HepG2 (cell line): ENCODE data around the gene FGD4. TPM values are rescaled to one million over a fixed set of nuclear protein-coding genes. Genes with fewer than 3 reads are reported as not detected.

Source experiments
- ATAC-seq: fragments of 200-7000 bp; cut with Tn5 transposase; 3 replicates; pipeline ENCODE4 v1.9.1; 2020; ENCODE audit warnings: mild to moderate bottlenecking, moderate library complexity
- BruUV-seq: library from RNA; stranded (reverse); fragments of 400-500 nt; replicated peaks from 2 replicates; lab custom pipeline; 2021; lab: Mats Ljungman, UMichigan
- CTCF ChIA-PET: fragments of 300-600 bp; formaldehyde crosslinking; extraction: SDS; loops from one replicate; lab custom pipeline; 2021; ENCODE audit warnings: low total read pairs, inconsistent platforms, low intra/inter-chr PET ratio; lab: Yijun Ruan, JAX
- POLR2A ChIA-PET: fragments of 350-600 bp; sonication (Branson Sonifier 250); formaldehyde crosslinking; loops from one replicate; lab custom pipeline; 2020; ENCODE audit warnings: antibody characterized with exemption, inconsistent platforms; lab: Yijun Ruan, JAX
- DNase-seq: peaks from one replicate; pipeline ENCODE4 v3.0.0-alpha.2; 2015; ENCODE audit warnings: low spot score
- FAIRE-seq: peaks from 3 replicates; lab custom pipeline; 2011; peaks lifted over from hg19 to GRCh38; lab: Jason Lieb, UNC
- H2AFZ ChIP-seq: one replicate; pipeline ENCODE4 v1.6.1; 2011; ENCODE audit warnings: low read length, inconsistent platforms
- H3K27ac ChIP-seq: fragments of 300-600 bp; 3 replicates; pipeline ENCODE4 v1.8.0; 2011; ENCODE audit warnings: mixed run types, mild to moderate bottlenecking, mixed read lengths, low read length, inconsistent platforms; ENCODE audit not compliant: insufficient read depth; ENCODE audit errors: extremely low read length
- H3K27me3 ChIP-seq, 2 experiments: fragments of 200-600 bp in 1 of 2; 2 replicates in 1 of 2; 3 replicates in 1 of 2; pipeline versions ENCODE4 v1.6.0 to v1.8.0; 2011; ENCODE audit warnings: low read length in 2 of 2, mild to moderate bottlenecking in 2 of 2, moderate library complexity in 2 of 2, inconsistent platforms in 1 of 2; ENCODE audit not compliant: insufficient read depth in 2 of 2, control insufficient read depth in 1 of 2
- H3K36me3 ChIP-seq, 2 experiments: fragments of 200-600 bp in 1 of 2; replicated peaks in 1 of 2; 2 replicates in 1 of 2; 3 replicates in 1 of 2; pipeline versions ENCODE4 v1.5.1 to v1.8.0; 2011; ENCODE audit warnings: low read length in 2 of 2, inconsistent platforms in 1 of 2; ENCODE audit not compliant: insufficient read depth in 2 of 2, control insufficient read depth in 1 of 2
- H3K4me1 ChIP-seq: 2 replicates; pipeline ENCODE4 v1.5.1; 2012; ENCODE audit warnings: low read length, inconsistent platforms; ENCODE audit not compliant: insufficient read depth
- H3K4me2 ChIP-seq: 2 replicates; pipeline ENCODE4 v1.6.0; 2011; ENCODE audit warnings: low read depth, low read length, inconsistent platforms
- H3K4me3 ChIP-seq, 3 experiments: fragments of 200-600 bp in 1 of 3; sonication (generic), shearing (Covaris generic) in 1 of 3; replicated peaks in 1 of 3; 2 replicates each; pipeline ENCODE4 v1.5.1; 2011 to 2016; ENCODE audit warnings: low read length in 3 of 3, inconsistent platforms in 2 of 3, low read depth in 2 of 3, mild to moderate bottlenecking in 2 of 3, control low read depth in 1 of 3, mixed read lengths in 1 of 3; ENCODE audit not compliant: insufficient read depth in 1 of 3
- H3K79me2 ChIP-seq: one replicate; pipeline ENCODE4 v1.6.1; 2011; ENCODE audit warnings: low read length, inconsistent platforms; ENCODE audit not compliant: insufficient read depth
- H3K9ac ChIP-seq: 2 replicates; pipeline ENCODE4 v1.6.0; 2011; ENCODE audit warnings: mild to moderate bottlenecking, low read depth, low read length, inconsistent platforms; ENCODE audit not compliant: insufficient read depth
- H3K9me3 ChIP-seq: 2 replicates; pipeline ENCODE4 v1.5.1; 2012; ENCODE audit warnings: mild to moderate bottlenecking, low read length
- H4K20me1 ChIP-seq: 2 replicates; pipeline ENCODE4 v1.6.0; 2011; ENCODE audit warnings: inconsistent platforms, mild to moderate bottlenecking, low read length, moderate library complexity; ENCODE audit not compliant: insufficient read depth
- ATF4 ChIP-seq, 2 experiments: fragments of 450-650 bp in 1 of 2; sonication (generic) in 1 of 2; formaldehyde crosslinking; IDR thresholded peaks; 2 replicates each; pipeline versions ENCODE4 v1.5.0 to v1.8.0; 2020 to 2022; ENCODE audit warnings: mild to moderate bottlenecking in 1 of 2, missing genetic modification reagents in 1 of 2
- CEBPB ChIP-seq: IDR thresholded peaks from 2 replicates; pipeline ENCODE4 v1.6.1; 2011; ENCODE audit warnings: low read depth, low read length, improper control_type of control experiment, borderline replicate concordance
- CTCF ChIP-seq: sonication (generic); formaldehyde crosslinking; IDR thresholded peaks from 2 replicates; pipeline ENCODE4 v1.5.0; 2020; ENCODE audit warnings: mild to moderate bottlenecking, missing genetic modification reagents, moderate library complexity
- ETV6 ChIP-seq: sonication (generic); formaldehyde crosslinking; conservative IDR thresholded peaks from 2 replicates; pipeline ENCODE4 v1.4.0; 2020; ENCODE audit warnings: missing genetic modification reagents
- MAZ ChIP-seq, 2 experiments: sonication (generic) in 1 of 2; formaldehyde crosslinking in 1 of 2; IDR thresholded peaks; 2 replicates each; pipeline versions ENCODE4 v1.5.0 to v1.6.1; 2012 to 2020; ENCODE audit warnings: low read depth in 2 of 2, mild to moderate bottlenecking in 2 of 2, borderline replicate concordance in 1 of 2, improper control_type of control experiment in 1 of 2, low read length in 1 of 2, missing genetic modification reagents in 1 of 2, moderate library complexity in 1 of 2
- PTBP1 ChIP-seq: fragments of 200-400 bp; formaldehyde crosslinking; IDR thresholded peaks from 2 replicates; pipeline ENCODE4 v1.6.1; 2018; ENCODE audit warnings: low read length, low read depth; ENCODE audit not compliant: poor library complexity, severe bottlenecking
- RBM39 ChIP-seq: fragments of 200-400 bp; formaldehyde crosslinking; IDR thresholded peaks from one replicate; pipeline ENCODE4 v1.6.1; 2018; ENCODE audit warnings: antibody characterized with exemption, mild to moderate bottlenecking, low read depth, low read length; ENCODE audit not compliant: poor library complexity, severe bottlenecking
- ZC3H13 ChIP-seq: sonication (generic); formaldehyde crosslinking; IDR thresholded peaks from 2 replicates; pipeline ENCODE4 v1.8.1; 2023; ENCODE audit warnings: mild to moderate bottlenecking, missing genetic modification reagents, moderate library complexity
- ZMYM4 ChIP-seq: sonication (generic); formaldehyde crosslinking; IDR thresholded peaks from 2 replicates; pipeline ENCODE4 v1.8.1; 2023; ENCODE audit warnings: mild to moderate bottlenecking, missing genetic modification reagents
- ZNF317 ChIP-seq: sonication (generic); formaldehyde crosslinking; IDR thresholded peaks from 2 replicates; pipeline ENCODE4 v1.5.0; 2020; ENCODE audit warnings: mild to moderate bottlenecking, missing genetic modification reagents
- ZNF333 ChIP-seq: sonication (generic); formaldehyde crosslinking; IDR thresholded peaks from 2 replicates; pipeline ENCODE4 v1.4.0; 2020; ENCODE audit warnings: mild to moderate bottlenecking, missing genetic modification reagents, borderline replicate concordance
- ZNF354B ChIP-seq: sonication (generic); formaldehyde crosslinking; IDR thresholded peaks from 2 replicates; pipeline ENCODE4 v1.8.0; 2022; ENCODE audit warnings: mild to moderate bottlenecking, missing genetic modification reagents
- WGBS: methylation state at CpG from one replicate; pipeline ENCODE4 v1.1.6; 2017; ENCODE audit warnings: low lambda C conversion rate; 5-methylcytosine and 5-hydroxymethylcytosine counted together
- in situ Hi-C: cut with HindIII; loops from 2 replicates; pipeline ENCODE4 v1.10.0; 2017; ENCODE audit warnings: low pct_unique_long_range_greater_than_20kb; ENCODE audit not compliant: extremely low pct_ligation_motif_present
- intact Hi-C: fragments of 100-400 bp; cut with micrococcal nuclease; formaldehyde crosslinking; loops from one replicate; pipeline ENCODE4 v1.10.0; 2022; ENCODE audit not compliant: unreplicated experiment
- polyA plus RNA-seq, 8 experiments: library from polyadenylated mRNA; depleted of rRNA in 3 of 8; stranded (reverse) in 7 of 8; unstranded in 1 of 8; fragments of >200 nt; fragmentation: Illumina TruSeq in 4 of 8; extraction: Trizol in 4 of 8; gene quantifications; 2 replicates each; pipeline versions ENCODE4 v1.2.1 to v1.2.3, GENCODE V29; 2011 to 2016; ENCODE audit warnings: low read depth in 4 of 8, missing spikeins in 1 of 8, mixed read lengths in 1 of 8; ENCODE audit not compliant: insufficient read depth in 1 of 8
- total RNA-seq, 5 experiments: library from RNA; depleted of rRNA; stranded (reverse); fragments of >200 nt; fragmentation: Illumina TruSeq; extraction: Trizol; gene quantifications; 2 replicates each; pipeline ENCODE4 v1.2.3, GENCODE V29; 2016; ENCODE audit warnings: low read depth in 1 of 5

FGD4 gene
- total and polyA plus RNA-seq, 2 of the 13 experiments (the other 11 are each of a cell fraction or from before 2014, with no cell fraction given): 4.6 to 6.6 TPM

GRCh38 chr12:32413412-32413811 lies 14.1 kb downstream of the FGD4 start (continued):
- no peak for TF ChIP-seq PTBP1
- TF ChIP-seq CTCF (CRISPR knock-in tag): no peak
- TF ChIP-seq ZNF354B: no peak
- TF ChIP-seq ZMYM4 (CRISPR knock-in tag): no peak
- no peak for TF ChIP-seq ETV6 (CRISPR knock-in tag)
- TF ChIP-seq CEBPB: no peak
- no peak for TF ChIP-seq MAZ (IDR thresholded peaks at IDR 0.05; ENCODE audit: borderline replicate concordance, low read depth, low read length)
- no peak for TF ChIP-seq MAZ (CRISPR knock-in tag; IDR thresholded peaks at IDR 0.05; ENCODE audit: low read depth)
- no peak for TF ChIP-seq ZC3H13 (CRISPR knock-in tag)
- TF ChIP-seq ATF4 (CRISPR knock-in tag; IDR thresholded peaks at IDR 0.05): no peak

GRCh38 chr12:32418221-32418620 lies 18.9 kb downstream of the FGD4 start:
- FAIRE-seq: no peak
- Histone ChIP-seq H3K27ac (no peak overlapping the region), H3K9ac (no peak overlapping the region), H3K36me3 (no peaks in the 10 kb centered on the region), H3K79me2 (no peaks in the 10 kb centered on the region), H3K9me3 (no peaks in the 10 kb centered on the region), H3K4me2 (no peak overlapping the region), H2AFZ (no peak overlapping the region), H3K27me3 (no peaks in the 10 kb centered on the region), H3K4me3 (no peak overlapping the region)
- CTCF ChIA-PET: no interaction called here
- DNase-seq: no peak
- WGBS: 100% methylated on average over 4 of the region's 5 CpGs
- in situ Hi-C loops: no loop called here
- intact Hi-C loops: loop anchor here (2.0 kb wide), 1 partner anchor 17 kb away; no protein-coding TSS in a partner anchor
- no peak for ATAC-seq
- POLR2A ChIA-PET: no interaction called here
- no TSS peak for BruUV-seq
- TF ChIP-seq RBM39 (no peak), ZNF317 (no peak), ZNF333 (no peak)
- TF ChIP-seq, all 625 proteins: peak for 0
- Histone ChIP-seq H4K20me1 (no peaks in the 10 kb centered on the region), H3K4me1 (peaks cover 8% of the 10 kb centered on the region; the same call in 1 of the 2 replicates)
